ENCODE measurements around the gene PLEK2.
"Not testable (repeated sequence)": the region's sequence is repeated elsewhere in the genome, so short reads cannot be mapped to it uniquely, and the experiment has no call there.

PLEK2 gene

GRCh38 chr14:67358924-67359774 is 52.8 kb downstream of the PLEK2 start:
- DNase-seq: no peak

- no peak for DNase-seq
Measured at GRCh38 chr14:67357969-67358354, 54.0 kb downstream of the PLEK2 start.

- no peak for DNase-seq
Measured at GRCh38 chr14:67357186-67357968, 54.6 kb downstream of the PLEK2 start.

GRCh38 chr14:67352055-67352454 is 59.9 kb downstream of the PLEK2 start:
- DNase-seq: no peak

DNA sequence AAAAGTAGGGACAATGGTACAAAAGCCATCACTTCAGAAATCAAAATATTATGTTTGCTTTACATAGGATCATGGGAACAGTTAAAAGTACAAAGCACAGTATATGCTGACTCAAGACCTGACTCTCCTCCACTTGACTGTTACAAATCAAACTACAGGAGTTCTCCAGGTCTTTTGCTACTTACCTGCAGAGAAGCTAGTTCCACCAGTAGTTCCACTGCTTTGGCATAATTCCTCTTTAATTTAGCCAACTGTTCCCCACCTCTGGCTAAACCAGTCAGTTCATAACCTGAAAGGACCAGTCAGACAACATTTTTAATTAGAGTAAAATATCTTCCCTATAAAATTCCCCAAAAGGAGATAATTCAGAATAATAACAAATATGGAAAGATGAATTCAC is 66.4 kb downstream of the PLEK2 start:
- no peak for DNase-seq

DNA sequence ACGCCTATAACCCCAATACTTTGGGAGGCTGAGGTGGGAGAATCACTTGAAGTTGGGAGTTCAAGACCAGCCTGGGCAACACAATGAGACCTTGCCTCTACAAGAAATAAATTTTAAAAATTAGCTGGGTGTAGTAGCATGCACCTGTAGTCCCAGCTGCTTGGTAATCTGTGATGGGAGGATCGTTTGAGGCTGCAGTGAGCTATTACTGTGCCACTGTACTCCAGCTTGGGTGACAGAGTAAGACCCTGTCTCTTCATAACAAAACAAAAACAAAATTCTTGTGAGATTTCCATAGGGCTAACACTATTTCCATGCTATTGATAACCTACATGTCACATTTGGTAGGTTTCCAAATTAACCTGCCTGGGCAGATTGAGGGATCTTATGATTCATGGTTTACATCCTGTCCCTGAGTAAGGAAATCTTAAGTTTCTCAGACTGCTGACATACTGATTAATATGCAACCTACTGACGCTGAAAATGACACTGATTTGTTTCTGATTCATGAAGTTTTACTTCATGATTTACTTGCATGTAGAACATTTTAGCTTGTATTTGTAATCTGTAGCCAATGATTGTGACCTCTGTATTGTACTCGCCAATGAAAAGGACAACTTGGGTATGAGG is 68.2 kb downstream of the PLEK2 start:
- DNase-seq: no peak

- not testable (repeated sequence) for DNase-seq
Measured at GRCh38 chr14:67341231-67341630, 70.7 kb downstream of the PLEK2 start.
